NCI-H460 (cell line): Measurements from ENCODE around the gene TIAM2. TPM values are rescaled to one million over a fixed set of nuclear protein-coding genes. Genes with fewer than 3 reads are reported as not detected.

Source experiments
- DNase-seq: peaks from one replicate; pipeline ENCODE4 v3.0.0-alpha.2; 2016; ENCODE audit warnings: low read depth; ENCODE audit errors: extremely low read depth
- total RNA-seq: library from RNA; depleted of rRNA; stranded (reverse); fragments of >200 nt; shearing (Covaris generic); gene quantifications from 2 replicates; pipeline ENCODE4 v1.2.3, GENCODE V29; 2014

The TIAM2 gene
- total RNA-seq, 1 experiment from 2014 or later, result 2.8 TPM

DNA sequence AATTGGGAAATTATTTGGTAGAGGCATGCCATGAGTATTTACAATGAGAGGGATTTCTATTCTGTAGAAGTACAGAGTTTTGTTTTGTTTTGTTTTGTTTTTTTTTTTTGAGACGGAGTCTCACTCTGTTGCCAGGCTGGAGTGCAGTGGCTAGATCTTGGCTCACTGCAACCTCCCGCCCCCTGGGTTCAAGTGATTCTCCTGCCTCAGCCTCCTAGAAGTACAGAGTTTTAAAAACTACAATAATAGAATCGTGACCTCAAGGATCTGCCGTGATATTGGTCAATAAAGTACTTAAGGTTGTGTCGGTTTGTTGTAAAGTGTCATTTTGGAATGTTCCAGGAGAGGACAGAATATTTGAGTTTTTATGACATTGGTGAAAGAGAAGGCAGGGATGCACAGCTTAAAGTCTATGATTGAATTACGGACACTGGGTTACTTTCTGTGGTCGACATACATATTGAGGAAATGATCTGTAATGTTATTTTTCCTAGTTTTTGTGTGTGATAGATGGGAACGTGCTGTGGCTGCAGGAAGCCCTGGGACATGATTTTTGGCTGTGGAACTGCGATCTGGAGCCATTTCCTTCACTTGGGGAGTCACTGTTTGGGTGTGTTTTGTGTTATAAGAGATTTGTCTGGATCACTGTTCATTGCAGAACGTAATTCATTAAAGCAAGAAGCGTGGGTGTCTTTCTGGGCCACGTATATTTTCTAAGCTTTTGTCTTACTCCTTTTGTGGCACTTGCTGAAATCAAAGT, 59.6 kb downstream of the TIAM2 start:
- DNase-seq, result no peak

DNA sequence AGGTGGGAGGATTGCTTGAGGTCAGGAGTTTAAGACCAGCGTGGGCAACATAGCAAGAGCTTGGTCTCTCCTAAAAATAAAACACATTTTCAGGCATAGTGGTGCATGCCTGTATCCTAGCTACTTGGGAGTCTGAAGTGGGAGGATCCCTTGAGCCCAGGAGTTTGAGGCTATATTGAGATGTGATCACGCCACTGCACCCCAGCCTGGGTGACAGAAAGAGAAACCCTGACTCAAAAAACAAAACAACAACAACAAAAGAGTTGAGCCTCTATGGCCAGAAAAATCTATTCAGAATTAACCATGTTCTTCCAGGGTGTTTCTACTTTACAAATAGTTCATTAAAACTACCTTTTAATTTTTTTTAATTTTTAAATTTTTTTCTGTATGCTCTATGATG, 60.6 kb downstream of the TIAM2 start:
- no peak for DNase-seq

DNA sequence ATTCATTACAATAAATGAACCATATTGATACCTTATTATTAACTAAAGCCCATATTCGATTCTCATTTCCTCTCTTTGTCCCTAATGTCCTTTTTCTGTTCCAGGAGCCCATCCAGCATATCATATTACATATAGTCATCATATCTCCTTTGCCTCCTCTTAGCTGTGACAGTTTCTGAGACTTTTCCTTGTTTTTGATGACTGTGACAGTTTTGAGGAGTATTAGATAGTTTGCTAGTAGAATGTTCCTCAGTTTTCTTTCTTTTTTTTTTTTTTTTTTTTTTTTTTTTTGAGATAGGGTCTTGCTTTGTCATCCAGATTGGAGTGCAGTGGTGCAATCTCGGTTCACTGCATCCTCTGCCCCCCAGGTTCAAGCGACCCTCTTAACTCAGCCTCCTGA, 61.6 kb downstream of the TIAM2 start:
- DNase-seq, result no peak

DNA sequence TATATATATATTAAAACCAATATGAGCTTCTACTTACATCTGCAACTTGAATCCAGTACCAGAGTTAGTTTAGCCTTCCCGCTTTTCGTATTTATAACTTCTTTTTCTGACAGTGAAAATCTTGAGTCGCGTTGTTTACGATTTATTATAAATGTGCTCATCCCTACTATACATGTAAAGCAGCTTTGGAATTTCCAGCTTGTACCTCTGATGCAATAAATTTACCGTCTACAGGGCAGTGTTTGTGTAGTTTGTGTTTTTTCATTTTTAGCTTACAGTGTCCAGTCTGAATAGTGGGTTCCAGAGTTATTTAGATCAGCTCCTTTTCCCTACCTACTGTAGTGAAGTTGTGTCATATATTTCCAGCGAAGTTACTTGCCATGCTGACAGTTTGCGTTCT, 66.3 kb downstream of the TIAM2 start:
- DNase-seq, result no peak

DNA sequence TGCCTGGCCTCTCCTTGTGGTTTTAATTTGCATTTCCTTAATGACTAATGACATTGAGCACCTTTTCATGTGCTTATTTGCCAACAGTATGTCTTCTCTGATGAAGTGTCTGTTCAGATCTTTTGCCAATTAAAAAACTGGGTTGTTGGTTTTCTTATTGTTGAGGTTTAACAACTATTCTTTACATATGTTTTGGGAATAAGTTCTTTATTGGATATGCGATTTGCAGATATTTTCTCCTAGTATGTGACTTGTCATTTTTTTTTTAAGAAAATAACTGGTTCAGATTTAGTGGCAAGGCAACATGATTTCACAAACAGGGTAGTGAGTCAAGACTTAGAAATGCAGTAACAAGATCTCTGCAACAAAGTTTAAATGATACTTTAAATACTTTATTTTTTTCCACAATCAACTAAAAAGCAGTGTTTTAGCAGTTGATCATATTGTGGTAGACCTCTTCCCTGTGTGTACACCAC, 67.8 kb downstream of the TIAM2 start:
- no peak for DNase-seq

DNA sequence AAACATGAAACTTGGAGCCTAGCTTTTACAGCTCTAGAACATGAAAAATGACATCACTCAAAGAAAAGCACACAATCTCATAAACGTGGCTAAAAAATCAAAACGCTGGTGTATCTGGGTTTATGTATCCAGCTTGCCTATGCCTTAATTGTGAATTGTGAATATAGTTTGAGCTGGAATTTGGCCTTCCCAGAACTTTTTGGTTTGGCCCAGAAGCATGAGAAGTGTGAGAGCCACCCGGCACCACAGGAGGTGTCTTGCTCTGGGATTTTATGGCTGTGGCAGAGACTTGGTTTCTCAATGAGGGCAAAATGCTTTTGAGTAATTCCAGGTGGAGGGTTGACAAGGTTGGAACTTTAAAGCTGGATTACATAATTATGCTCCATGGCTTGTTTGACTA, 69.2 kb downstream of the TIAM2 start:
- no peak for DNase-seq

DNA sequence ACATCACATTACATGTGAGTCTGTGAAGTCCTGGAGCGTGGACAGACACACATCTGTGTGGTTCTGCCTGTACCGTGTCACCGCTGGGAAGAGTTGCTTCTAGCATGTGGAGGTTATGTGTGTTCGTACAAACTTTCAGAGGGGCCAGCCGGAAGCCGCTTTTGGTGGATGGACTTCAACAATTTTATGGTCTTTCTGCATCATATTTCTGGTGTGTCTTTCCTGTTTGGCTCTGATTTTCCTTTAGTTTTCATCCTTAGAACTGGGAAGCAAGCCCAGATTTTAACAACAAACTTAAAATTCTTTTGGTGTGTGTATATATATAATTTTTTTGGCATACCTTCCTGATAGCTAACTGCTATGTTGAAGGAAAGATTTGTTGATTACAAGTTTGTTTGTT, 71.2 kb downstream of the TIAM2 start:
- no peak for DNase-seq

DNA sequence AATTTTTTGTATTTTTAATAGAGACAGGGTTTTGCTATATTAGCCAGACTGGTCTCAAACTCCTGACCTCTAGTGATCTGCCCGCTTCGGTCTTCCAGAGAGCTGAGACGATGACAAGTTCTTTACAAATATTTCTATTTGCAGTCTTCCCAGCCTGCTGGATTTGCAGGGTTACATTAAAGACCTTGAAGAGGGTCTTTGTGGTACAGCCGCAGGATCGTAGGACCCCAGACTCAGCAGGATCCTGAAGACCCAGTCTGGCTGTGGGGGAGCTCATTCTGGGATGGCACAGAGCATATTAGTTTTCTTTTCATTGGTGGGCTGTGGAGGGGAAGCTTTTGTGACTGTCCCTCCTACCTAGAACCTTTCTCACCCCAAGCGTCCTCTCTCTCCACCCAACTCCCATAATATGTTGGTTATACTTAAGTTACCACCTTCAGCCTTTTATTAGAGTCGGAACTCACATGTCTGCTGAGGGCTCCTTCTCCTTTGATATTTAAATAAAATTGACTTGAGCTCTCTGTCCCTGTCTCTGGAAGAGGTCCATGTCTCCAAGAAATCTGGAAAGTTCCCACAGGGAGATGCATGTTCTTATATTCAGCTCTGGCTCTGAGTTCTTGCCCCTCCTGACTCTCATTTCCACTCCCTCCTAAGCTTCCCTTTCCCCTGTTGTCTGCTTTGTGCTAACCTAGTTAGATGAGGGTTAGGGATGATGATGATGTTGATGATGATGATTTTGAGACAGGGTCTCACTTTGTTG, 72.0 kb downstream of the TIAM2 start:
- DNase-seq, result no peak

DNA sequence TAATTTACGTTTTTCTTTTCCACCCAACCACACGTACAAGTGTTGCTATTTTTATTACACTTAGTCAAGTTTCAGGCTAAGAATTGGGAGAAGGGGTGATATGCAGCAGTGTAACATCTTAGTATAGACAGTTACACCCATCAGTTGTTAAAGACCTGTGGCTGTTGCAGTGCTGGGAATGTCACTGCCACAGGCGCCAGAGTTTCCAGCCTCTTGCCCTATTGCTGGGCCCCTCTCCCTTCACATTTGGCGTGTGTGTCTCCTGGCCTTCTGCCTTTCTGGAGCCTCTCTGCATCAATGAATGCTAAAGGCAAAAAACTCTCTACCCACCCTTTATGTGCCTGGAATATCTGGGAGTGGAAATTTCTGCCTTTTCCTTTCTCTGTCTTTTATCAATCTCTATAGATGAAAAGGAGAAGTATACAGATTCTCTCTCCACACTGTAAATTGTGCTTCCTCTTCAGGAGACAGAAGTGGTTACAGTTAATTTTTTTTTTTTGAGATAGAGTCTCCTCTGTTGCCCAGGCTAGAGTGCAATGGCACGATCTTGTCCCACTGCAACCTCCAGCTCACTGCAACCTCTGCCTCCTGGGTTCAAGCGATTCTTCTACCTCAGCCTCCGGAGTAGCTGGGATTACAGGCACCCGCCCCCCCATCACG, 73.0 kb downstream of the TIAM2 start:
- no peak for DNase-seq

DNA sequence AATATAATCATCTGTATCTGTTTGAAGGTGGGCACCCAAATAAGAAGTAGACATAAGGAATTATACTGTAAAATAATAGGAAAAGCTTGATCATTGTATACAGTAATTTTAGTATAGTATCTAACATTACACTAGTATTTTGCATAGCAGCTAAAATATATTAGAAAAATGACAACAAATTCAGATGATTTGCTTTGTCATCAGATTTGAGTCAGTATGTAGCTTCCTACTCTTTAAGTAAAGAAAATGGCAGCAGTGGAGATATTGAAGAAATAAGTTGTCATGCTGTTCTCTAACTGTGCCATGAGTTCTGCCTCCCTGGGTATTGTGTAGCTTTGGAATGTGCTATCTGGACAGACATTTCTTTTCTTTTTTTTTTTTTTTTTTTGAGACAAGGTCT, 74.4 kb downstream of the TIAM2 start:
- DNase-seq, result no peak

DNA sequence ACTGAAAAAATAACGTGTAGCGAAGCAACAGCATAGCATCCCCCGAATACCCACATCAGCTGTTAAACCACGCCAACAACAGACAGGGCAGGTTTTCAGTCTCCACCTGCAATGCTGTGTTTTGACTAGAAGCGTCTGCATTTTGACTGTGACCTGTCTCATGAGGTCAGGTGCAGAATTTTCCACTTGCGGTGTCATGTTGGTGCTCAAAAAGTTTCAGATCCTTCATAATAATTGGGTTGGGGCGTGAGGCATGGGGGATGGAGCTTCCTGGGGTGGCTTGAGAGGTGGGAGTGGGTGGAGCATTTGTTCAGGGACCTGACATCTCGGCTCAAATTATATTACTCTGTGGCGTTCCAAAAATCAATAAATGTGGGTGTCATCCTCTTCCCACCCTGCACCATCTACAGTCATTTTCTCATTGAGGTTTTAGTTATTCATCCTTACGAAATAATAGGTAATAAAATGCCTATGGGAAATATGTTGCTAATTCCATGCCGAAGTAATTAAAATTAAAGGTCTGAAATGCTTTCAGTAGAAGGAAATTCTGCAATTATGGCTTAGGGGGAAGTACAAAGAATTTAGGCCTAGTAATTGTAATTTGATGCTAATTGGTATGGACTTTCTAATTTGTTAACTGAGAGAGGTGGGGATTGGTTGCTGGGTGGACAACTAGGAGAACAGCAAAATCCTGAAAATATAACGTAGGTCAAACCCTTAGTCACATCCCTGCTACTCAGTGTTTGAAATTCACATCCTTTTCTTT, 81.0 kb downstream of the TIAM2 start:
- DNase-seq, result no peak

DNA sequence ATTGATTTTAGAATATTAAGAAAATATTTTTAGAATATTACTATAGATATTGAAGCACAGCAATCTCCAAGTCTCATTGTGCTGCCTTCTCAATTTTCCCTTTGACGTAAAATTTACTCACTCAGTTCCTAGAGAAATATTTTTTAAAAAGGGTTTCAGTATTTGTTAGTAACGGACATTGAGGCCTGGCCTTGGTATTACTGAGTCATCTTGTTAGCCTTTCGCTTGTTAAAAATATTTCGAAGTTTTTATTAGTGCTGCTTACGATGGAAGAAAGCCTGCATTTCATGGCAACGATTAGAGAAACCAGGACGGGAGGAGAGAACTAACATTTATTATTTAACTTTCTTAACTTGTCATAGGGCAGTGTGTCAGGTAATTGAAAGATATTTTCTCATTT, 82.2 kb downstream of the TIAM2 start:
- DNase-seq, result no peak

DNA sequence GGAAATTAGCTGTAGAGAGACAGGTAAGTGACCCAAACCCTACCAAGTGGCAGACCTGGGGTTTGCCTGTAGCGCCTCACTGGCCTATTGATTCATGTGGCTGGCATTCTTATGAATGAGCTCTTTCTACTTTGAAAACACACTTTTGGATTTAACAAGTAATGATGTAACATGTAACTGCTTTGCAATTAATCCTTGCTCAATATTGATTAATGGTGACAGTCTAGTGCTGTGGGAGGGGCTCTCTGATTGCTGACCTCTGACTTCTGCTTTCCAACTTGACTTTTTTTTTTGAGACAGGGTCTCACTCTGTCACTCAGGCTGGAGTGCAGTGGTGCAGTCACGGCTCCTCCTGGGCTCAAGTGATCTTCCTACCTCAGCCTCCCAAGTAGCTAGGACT, 82.7 kb downstream of the TIAM2 start:
- no peak for DNase-seq

DNA sequence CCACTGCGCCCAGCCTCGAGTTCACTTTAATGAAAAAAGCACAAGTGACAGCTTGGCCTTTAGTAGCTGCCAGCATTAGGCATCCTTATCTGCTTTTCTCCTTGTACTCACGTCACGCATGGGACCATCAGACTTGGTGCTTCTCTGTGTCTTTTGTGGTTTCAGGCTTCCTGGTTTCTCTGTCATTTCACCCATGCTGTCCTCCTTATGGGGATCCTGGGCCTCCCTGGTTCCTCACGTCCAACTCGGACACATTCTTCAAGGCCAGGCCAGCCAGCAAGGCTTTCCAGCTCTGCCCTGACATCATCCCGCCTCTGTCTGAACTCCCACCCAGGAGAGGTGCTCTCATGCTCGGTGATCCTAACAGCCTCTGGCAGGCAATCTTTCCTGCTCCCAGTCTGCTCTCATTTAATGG, 83.2 kb downstream of the TIAM2 start:
- no peak for DNase-seq

DNA sequence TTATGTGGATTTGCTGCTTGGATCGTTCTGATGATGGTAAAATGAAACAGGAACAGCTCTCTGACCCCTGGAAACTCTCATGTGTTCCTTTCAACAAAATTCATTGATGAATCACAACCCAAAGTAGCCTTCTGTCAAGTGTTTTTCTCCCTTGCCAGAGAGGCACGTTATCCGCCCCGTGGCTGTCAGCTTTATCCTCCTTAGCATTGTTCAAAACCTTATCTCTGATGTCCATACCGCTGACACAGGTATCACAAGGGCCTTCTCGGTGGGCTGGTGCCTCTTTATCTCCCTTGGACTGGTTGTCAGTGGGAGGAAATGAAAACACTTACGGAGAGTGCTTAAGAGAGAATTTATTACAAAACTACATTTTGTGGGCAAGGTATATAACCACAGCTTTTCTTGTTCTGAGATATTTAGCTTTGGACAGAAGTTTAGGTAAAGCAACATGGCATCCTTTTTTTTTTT, 84.9 kb downstream of the TIAM2 start:
- no peak for DNase-seq

DNA sequence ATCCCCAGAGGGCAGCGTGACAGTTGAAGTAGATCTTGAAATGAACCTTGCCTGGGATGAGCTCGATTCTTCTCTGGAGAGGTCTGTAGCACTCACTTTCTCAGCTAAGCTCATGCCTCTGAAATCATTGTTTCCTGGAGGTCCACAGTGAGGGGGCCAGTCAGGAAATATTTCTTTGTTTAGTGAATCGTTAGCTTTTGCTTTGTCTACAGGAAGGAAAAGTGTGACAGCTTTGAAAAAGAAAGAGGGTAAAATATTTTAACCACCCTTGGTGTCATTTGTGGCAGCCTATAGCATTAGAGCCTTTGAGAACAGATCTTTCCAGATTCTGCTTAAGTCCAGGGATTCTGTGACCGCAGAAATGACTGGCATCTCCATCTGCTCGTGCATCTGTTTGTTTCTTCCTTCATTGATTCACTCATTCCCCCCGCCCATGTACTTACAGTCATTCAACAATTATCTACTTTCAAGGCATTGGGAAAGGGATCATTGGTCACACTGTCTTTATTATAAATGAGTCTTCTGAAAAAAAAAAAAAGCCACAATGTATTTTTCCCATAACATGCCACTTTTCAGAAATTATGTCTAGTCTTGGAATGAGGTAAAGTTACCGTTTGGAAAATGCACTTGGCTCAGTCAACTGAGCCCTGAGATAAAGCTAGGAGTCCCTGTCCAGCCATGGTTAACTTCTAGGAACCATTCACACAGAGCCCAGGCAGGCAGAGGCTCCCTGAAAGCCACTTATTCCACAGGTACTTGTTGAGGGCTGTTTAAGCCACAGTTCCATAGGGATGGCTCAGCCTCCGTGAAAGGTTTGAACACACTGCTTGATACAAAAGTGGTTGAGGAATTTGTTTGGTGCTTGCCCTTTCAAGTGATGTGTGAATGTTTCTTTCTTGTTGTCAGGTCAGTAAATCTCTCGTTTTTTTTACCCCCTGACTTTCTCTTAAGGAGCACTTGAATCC, 86.0 kb downstream of the TIAM2 start:
- DNase-seq, result no peak

DNA sequence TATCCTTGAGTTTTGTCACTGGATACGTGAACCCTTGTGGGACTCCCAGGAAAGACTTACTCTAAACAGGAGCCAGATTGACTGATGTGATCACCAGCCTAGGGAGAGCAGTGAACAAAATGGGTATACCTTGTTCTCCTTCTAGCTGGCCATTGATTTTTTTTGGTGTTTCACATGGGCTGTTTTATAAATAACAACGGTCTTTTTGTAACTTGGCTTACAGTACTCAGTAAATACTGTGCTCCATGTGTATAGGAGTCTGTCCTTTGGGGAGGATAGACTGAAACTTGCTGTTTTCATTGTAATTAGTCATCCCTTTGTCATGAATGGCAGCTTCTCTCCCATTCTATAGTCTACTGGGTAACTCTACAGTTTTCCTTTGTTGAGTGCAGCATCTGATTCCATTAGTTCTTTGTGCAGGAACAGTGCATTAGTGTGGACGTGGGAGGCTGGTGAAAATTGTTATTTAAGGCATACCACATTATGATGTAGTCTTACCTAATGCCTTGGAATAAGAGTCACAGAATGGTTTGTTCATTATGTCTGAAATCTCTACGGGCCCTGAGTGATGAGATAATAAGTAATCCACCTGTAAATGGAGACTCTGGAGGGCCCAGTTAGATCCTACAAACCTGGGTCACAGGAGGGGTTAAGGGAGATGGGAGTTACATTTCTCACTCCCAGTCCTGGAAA, 89.5 kb downstream of the TIAM2 start:
- DNase-seq, result no peak

DNA sequence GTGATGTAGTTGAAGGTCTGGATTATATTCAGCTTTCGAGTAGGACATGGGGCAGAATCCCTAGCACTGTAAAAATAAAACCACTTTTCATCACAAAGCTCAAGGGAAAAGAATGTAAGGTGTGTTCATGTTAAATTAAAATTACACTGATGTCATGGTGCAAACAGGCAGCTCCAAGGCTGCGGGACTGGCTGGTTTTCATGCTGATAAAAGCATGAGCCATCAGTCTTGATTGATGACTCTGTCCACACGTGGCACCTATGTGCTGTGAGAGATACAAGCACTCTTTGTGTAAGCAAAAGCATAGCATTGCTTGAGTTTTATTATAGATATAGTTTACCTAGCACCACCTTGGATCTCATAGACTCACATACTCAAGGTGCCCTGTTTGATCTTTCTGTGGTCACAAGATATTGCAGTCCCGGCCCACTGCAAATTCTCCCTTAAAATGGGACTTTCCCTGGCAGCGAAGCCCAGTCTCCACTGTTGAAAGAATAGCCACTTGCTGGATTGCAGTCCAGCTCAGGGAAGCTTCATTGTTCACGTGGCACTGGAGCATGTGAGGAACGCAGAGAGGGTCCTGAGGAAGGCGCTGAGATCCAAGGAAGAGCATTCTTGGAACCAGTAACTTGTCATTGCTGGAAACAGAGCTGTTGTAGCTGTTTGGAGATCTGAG, 90.6 kb downstream of the TIAM2 start:
- no peak for DNase-seq
